ENCODE measurements around the gene TASP1.
"Not testable (repeated sequence)": the region's sequence is repeated elsewhere in the genome, so short reads cannot be mapped to it uniquely, and the experiment has no call there.

TASP1 gene

DNA sequence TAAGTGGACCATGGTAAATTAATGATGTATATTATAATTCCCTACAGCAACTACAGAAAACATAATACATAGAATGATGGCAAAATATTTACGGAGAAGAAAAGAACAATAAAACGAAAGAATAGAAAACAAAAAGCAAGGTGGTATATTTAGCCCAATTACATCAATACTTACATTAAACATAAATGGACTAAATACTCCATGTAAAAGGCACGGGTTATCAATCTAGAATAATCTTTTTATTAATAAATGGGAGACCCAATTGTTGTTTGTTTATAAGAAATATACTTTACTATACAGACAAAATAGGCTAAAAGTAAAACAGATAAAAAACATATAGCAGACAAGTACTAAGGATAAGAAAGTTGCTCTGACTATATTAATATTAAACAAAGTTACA lies 137.2 kb downstream of the TASP1 start:
- Histone ChIP-seq H3K4me1 (ENCODE audit: control insufficient read depth, insufficient read depth, low read length, poor library complexity, severe bottlenecking) (no peaks in the 10 kb centered on the region), H3K27ac (ENCODE audit: low read depth, low read length, severe bottlenecking) (no peak overlapping the region), H3K9me3 (ENCODE audit: control insufficient read depth, low read length) (peaks cover 18% of the 10 kb centered on the region), H3K36me3 (ENCODE audit: control insufficient read depth, insufficient read depth, low read length) (no peaks in the 10 kb centered on the region), H3K4me3 (ENCODE audit: extremely low read depth, insufficient read depth, low read length, poor library complexity, severe bottlenecking) (no peak overlapping the region)
- WGBS, 2 experiments (ENCODE audit: insufficient coverage in 2 of 2): no CpG with 5 or more reads among the region's 3 CpGs

DNA sequence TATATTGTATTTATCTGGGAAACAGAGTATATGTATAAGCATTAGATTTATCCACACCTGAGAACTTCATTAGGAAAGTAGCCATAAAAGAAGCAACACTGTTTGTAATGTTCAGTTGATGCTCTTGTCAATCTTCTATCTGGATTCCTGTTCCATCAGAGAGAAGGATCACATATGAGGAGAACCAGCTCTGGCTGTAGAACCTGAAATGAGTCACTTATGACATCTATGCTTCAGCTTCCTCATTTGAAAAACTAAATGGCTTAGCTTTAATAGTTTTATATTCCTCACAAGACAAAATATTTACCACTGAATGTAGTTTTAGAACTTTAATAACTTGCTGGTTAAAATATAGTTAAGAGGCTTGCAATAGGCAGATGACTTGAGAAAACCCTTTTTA lies 144.7 kb downstream of the TASP1 start:
- Histone ChIP-seq H3K9me3 (ENCODE audit: control insufficient read depth, low read length) (peaks cover 9% of the 10 kb centered on the region), H3K36me3 (ENCODE audit: control insufficient read depth, insufficient read depth, low read length) (no peaks in the 10 kb centered on the region), H3K4me3 (ENCODE audit: extremely low read depth, insufficient read depth, low read length, poor library complexity, severe bottlenecking) (no peak overlapping the region), H3K4me1 (ENCODE audit: control insufficient read depth, insufficient read depth, low read length, poor library complexity, severe bottlenecking) (peaks cover 3% of the 10 kb centered on the region), H3K27ac (ENCODE audit: low read depth, low read length, severe bottlenecking) (no peak overlapping the region)

DNA sequence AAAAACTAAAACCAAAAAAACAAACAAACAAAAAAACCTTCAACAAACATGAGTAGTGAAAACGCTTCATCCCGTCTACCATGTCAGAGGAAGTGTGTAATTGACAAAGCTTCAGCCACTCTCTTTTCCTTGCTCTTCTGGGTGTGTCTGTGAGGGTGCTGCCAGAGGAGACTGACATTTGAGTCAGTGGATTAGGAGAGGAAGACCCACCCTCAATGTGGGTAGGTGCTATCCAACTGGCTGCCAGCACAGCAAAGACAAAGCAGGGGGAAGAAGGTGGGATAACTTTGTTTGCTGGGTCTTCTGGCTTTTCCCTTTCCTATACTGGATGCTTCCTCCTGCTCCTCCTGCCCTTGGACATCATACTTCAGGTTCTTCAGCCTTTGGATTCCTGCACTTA lies 145.6 kb downstream of the TASP1 start:
- peaks cover 3% of the 10 kb centered on the region for H3K4me1 ChIP-seq (ENCODE audit: control insufficient read depth, insufficient read depth, low read length, poor library complexity, severe bottlenecking)
- H3K4me3 ChIP-seq (ENCODE audit: extremely low read depth, insufficient read depth, low read length, poor library complexity, severe bottlenecking): no peak overlapping the region
- H3K36me3 ChIP-seq (ENCODE audit: control insufficient read depth, insufficient read depth, low read length): no peaks in the 10 kb centered on the region
- H3K9me3 ChIP-seq (ENCODE audit: control insufficient read depth, low read length): peaks cover 8% of the 10 kb centered on the region
- no CpG with 5 or more reads among the region's 2 CpGs for WGBS, 2 experiments (ENCODE audit: insufficient coverage in 2 of 2)
- no peak overlapping the region for H3K27ac ChIP-seq (ENCODE audit: low read depth, low read length, severe bottlenecking)

DNA sequence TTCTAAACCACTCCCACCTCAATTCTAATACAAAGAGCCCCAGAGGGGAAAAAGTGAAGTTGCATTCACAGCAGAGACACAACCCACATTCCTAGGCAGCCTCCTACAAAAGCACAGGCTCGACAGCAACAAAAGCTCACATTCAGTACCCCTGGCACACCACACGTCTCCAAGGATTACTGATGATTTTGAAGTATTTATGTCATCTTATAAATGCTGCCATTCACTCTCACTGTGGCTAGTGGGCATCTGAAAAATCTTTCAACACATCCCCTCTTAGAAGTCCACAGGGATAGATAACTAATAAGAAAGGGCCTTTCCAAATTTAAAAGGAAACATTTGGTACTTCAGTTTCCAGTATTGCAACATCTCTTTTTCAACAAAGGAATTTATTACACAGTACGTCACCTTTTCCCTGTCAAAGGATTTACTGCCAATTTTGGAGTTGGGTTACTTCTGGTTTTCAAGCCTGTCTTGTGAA lies 146.7 kb downstream of the TASP1 start:
- no peaks in the 10 kb centered on the region for H3K9me3 ChIP-seq (ENCODE audit: control insufficient read depth, low read length)
- H3K4me1 ChIP-seq (ENCODE audit: control insufficient read depth, insufficient read depth, low read length, poor library complexity, severe bottlenecking): peaks cover 3% of the 10 kb centered on the region
- peak overlapping the region; percentile 60 for H3K27ac ChIP-seq (ENCODE audit: low read depth, low read length, severe bottlenecking)
- WGBS, 2 experiments (ENCODE audit: insufficient coverage in 2 of 2): 80% methylated on average over 1 of the region's 3 CpGs; no CpG with 5 or more reads in 1 of the 2 experiments
- no peak overlapping the region for H3K4me3 ChIP-seq (ENCODE audit: extremely low read depth, insufficient read depth, low read length, poor library complexity, severe bottlenecking)
- H3K36me3 ChIP-seq (ENCODE audit: control insufficient read depth, insufficient read depth, low read length): no peaks in the 10 kb centered on the region

DNA sequence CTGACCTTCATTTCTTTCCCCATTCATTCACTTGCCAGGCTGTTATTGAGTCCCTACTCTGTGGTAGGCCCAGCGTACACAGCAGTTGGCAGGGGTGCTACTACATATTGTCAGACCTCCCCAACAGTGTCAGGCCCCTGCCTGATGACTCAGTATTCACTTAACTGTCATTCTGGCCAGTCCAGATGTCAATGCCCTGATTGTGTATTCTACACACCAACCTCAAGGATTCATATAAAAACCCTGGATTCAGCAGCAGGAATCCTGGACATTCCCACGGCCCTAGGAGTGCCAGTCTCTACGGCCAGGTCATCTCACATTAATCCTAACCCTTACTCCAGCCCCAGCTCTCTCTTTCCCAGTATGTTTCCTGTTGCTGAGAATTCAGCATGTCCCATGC lies 151.5 kb downstream of the TASP1 start:
- 96% methylated on average over 3 of the region's 3 CpGs for WGBS, 2 experiments (ENCODE audit: insufficient coverage in 2 of 2)
- H3K4me3 ChIP-seq (ENCODE audit: extremely low read depth, insufficient read depth, low read length, poor library complexity, severe bottlenecking): no peak overlapping the region
- no peaks in the 10 kb centered on the region for H3K9me3 ChIP-seq (ENCODE audit: control insufficient read depth, low read length)
- H3K4me1 ChIP-seq (ENCODE audit: control insufficient read depth, insufficient read depth, low read length, poor library complexity, severe bottlenecking): no peaks in the 10 kb centered on the region
- peaks cover 5% of the 10 kb centered on the region for H3K36me3 ChIP-seq (ENCODE audit: control insufficient read depth, insufficient read depth, low read length)
- no peak overlapping the region for H3K27ac ChIP-seq (ENCODE audit: low read depth, low read length, severe bottlenecking)

DNA sequence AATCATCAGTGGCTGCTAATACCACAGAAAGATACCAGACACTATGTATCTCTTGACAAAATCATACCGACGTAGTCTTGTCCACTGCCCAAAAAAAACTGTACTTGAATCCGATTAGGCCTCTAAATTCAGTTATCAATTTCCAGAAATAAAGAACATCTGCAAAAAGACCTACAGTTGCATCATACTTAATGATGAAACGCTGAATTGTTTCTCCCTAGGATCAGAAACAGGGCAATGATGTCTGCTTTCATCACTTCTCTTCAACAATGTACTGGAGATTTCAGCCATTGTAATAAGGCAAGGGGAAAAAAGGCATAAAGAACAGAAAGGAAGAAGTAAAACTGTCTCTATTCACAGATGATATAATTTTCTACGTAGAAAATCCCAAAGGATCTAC lies 152.0 kb downstream of the TASP1 start:
- no peaks in the 10 kb centered on the region for H3K4me1 ChIP-seq (ENCODE audit: control insufficient read depth, insufficient read depth, low read length, poor library complexity, severe bottlenecking)
- no peak overlapping the region for H3K27ac ChIP-seq (ENCODE audit: low read depth, low read length, severe bottlenecking)
- H3K4me3 ChIP-seq (ENCODE audit: extremely low read depth, insufficient read depth, low read length, poor library complexity, severe bottlenecking): no peak overlapping the region
- H3K9me3 ChIP-seq (ENCODE audit: control insufficient read depth, low read length): no peaks in the 10 kb centered on the region
- WGBS, 2 experiments (ENCODE audit: insufficient coverage in 2 of 2): 98 to 100% methylated on average over 4 of the region's 5 CpGs
- peaks cover 9% of the 10 kb centered on the region for H3K36me3 ChIP-seq (ENCODE audit: control insufficient read depth, insufficient read depth, low read length)

DNA sequence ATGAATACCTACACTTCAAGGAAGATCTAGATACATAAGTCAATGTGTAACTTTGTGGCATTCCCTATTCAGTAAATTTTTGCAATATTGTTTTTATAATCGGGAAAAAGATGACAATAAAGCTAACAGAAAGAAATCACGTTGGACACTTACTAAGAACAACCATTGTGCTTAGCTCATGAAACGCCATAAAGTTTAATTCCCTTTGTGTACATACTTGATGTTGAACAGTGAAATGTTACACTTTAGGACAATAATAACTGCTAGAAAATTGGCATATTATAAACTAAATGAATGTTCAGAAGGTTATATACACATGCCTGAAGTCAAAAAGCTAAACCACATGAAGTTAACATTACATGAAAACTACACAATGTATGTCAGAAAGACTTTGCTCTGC lies 153.2 kb downstream of the TASP1 start:
- WGBS, 2 experiments (ENCODE audit: insufficient coverage in 2 of 2): no CpG with 5 or more reads among the region's 3 CpGs

DNA sequence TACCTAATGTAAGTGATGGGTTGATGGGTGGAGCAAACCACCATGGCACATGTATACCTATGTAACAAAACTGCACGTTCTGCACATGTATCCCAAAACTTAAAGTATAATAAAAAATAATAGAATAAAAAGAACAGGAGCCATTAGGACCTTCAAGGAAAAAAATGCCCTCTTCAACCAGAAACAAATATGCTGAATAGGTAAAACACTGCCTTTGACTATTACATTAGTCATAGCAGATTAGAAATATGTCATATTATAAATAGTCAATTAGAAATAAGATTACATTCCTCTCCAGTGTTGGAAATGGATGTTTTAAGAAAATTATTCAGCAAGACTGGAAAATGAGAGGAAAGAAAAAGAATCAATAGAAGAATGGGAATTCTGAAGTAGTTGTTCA lies 153.7 kb downstream of the TASP1 start:
- not testable (repeated sequence) for H3K4me3 ChIP-seq (ENCODE audit: extremely low read depth, insufficient read depth, low read length, poor library complexity, severe bottlenecking); H3K27ac ChIP-seq (ENCODE audit: low read depth, low read length, severe bottlenecking); H3K4me1 ChIP-seq (ENCODE audit: control insufficient read depth, insufficient read depth, low read length, poor library complexity, severe bottlenecking); H3K9me3 ChIP-seq (ENCODE audit: control insufficient read depth, low read length)
- H3K36me3 ChIP-seq (ENCODE audit: control insufficient read depth, insufficient read depth, low read length): peaks cover 24% of the 10 kb centered on the region
- WGBS, 2 experiments (ENCODE audit: insufficient coverage in 2 of 2): no CpG with 5 or more reads among the region's 1 CpG

More for the DNA sequence above, 153.2 kb downstream of the TASP1 start:
- no peaks in the 10 kb centered on the region for H3K9me3 ChIP-seq (ENCODE audit: control insufficient read depth, low read length)
- no peak overlapping the region for H3K27ac ChIP-seq (ENCODE audit: low read depth, low read length, severe bottlenecking)
- H3K36me3 ChIP-seq (ENCODE audit: control insufficient read depth, insufficient read depth, low read length): peaks cover 18% of the 10 kb centered on the region
- no peak overlapping the region for H3K4me3 ChIP-seq (ENCODE audit: extremely low read depth, insufficient read depth, low read length, poor library complexity, severe bottlenecking)
- H3K4me1 ChIP-seq (ENCODE audit: control insufficient read depth, insufficient read depth, low read length, poor library complexity, severe bottlenecking): no peaks in the 10 kb centered on the region

DNA sequence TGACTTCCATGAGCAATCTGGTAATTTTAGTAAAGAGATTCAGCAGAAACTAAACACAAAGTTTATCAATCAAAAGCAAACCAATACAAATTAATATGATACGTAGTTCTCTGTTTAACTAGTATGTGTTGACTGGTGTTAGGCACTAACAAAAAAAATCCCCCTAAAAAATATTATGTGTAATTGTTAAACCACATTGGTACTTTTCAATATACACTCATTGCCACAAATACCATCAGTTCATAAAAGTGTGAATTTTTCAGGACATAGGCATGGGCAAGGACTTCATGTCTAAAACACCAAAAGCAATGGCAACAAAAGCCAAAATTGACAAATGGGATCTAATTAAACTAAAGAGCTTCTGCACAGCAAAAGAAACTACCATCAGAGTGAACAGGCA lies 155.3 kb downstream of the TASP1 start:
- WGBS, 2 experiments (ENCODE audit: insufficient coverage in 2 of 2): no CpG with 5 or more reads among the region's 1 CpG
- H3K4me3 ChIP-seq (ENCODE audit: extremely low read depth, insufficient read depth, low read length, poor library complexity, severe bottlenecking); H3K9me3 ChIP-seq (ENCODE audit: control insufficient read depth, low read length); H3K4me1 ChIP-seq (ENCODE audit: control insufficient read depth, insufficient read depth, low read length, poor library complexity, severe bottlenecking); H3K27ac ChIP-seq (ENCODE audit: low read depth, low read length, severe bottlenecking): not testable (repeated sequence)
- H3K36me3 ChIP-seq (ENCODE audit: control insufficient read depth, insufficient read depth, low read length): peaks cover 26% of the 10 kb centered on the region

DNA sequence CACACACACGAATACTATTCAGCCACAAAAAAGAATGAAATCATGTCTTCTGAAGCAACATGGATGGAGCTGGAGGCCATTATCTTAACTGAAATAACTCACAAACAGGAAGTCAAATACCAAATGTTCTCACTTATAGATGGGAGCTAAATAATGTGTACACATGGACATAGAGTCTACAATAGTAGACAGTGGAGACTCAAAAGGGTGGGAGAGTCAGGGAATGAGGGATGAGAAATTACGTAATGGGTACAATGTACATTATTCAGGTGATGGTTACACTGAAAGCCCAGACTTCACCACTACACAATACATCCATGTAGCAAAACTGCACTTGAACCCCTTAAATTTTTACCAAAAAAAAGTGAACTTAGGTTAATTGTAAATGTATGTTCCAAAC lies 160.4 kb downstream of the TASP1 start:
- Histone ChIP-seq H3K4me3 (ENCODE audit: extremely low read depth, insufficient read depth, low read length, poor library complexity, severe bottlenecking) (no peak overlapping the region), H3K27ac (ENCODE audit: low read depth, low read length, severe bottlenecking) (no peak overlapping the region), H3K36me3 (ENCODE audit: control insufficient read depth, insufficient read depth, low read length) (peaks cover 26% of the 10 kb centered on the region), H3K4me1 (ENCODE audit: control insufficient read depth, insufficient read depth, low read length, poor library complexity, severe bottlenecking) (no peaks in the 10 kb centered on the region), H3K9me3 (ENCODE audit: control insufficient read depth, low read length) (no peaks in the 10 kb centered on the region)
- no CpG with 5 or more reads among the region's 2 CpGs for WGBS, 2 experiments (ENCODE audit: insufficient coverage in 2 of 2)

DNA sequence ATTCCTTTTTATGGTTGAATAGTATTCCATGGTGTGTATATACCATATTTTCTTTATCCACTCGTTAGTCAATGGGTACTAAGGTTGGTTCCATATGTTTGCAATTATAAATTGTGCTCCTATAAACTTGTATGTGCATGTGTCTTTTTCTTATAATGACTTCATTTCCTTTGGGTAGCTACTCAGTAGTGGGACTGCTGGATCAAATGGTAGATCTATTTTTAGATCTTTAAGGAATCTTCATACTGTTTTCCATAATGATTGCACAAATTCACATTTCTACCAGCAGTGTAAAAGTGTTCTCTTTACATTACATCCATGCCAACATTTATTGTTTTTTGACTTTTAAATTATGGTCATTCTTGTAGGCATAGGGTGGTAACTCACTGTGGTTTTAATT lies 164.3 kb downstream of the TASP1 start:
- Histone ChIP-seq H3K4me3 (ENCODE audit: extremely low read depth, insufficient read depth, low read length, poor library complexity, severe bottlenecking) (no peak overlapping the region), H3K27ac (ENCODE audit: low read depth, low read length, severe bottlenecking) (no peak overlapping the region), H3K36me3 (ENCODE audit: control insufficient read depth, insufficient read depth, low read length) (no peaks in the 10 kb centered on the region), H3K9me3 (ENCODE audit: control insufficient read depth, low read length) (peaks cover 2% of the 10 kb centered on the region), H3K4me1 (ENCODE audit: control insufficient read depth, insufficient read depth, low read length, poor library complexity, severe bottlenecking) (no peaks in the 10 kb centered on the region)
- no CpG with 5 or more reads among the region's 1 CpG for WGBS, 2 experiments (ENCODE audit: insufficient coverage in 2 of 2)

DNA sequence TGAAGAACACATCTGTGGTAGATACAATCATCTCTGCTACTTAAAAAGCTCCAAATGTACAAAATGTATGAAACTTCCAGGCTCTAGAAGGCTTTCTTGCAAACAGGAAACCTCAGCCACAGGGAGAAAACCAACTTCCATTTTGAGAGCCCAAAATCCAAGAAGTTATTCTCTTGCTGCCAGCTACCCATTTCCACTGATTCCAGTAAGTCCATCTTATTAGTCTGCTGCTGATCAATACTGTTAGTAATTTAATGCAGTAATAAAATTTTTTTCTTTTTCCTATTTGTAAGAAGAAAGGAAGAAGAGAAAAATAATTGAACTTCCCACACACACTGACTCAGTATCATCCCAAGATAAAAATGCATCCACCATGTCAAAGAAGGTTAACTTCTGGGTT lies 169.5 kb downstream of the TASP1 start:
- no peak overlapping the region for H3K27ac ChIP-seq (ENCODE audit: low read depth, low read length, severe bottlenecking)
- H3K36me3 ChIP-seq (ENCODE audit: control insufficient read depth, insufficient read depth, low read length): no peaks in the 10 kb centered on the region
- H3K4me3 ChIP-seq (ENCODE audit: extremely low read depth, insufficient read depth, low read length, poor library complexity, severe bottlenecking): no peak overlapping the region
- H3K9me3 ChIP-seq (ENCODE audit: control insufficient read depth, low read length): peaks cover 5% of the 10 kb centered on the region
- H3K4me1 ChIP-seq (ENCODE audit: control insufficient read depth, insufficient read depth, low read length, poor library complexity, severe bottlenecking): no peaks in the 10 kb centered on the region
